Neutrophil (primary cell): ENCODE results near the gene DTHD1.

Source experiments
- H3K27ac ChIP-seq: fragments of 200-600 bp; sonication (generic); 2 replicates; pipeline ENCODE4 v1.5.1; 2016; ENCODE audit warnings: mild to moderate bottlenecking, moderate library complexity
- H3K27me3 ChIP-seq: fragments of 200-600 bp; sonication (generic); 2 replicates; pipeline ENCODE4 v1.6.0; 2016; ENCODE audit warnings: mild to moderate bottlenecking
- H3K36me3 ChIP-seq: fragments of 200-600 bp; sonication (generic); 2 replicates; pipeline ENCODE4 v1.5.1; 2017
- H3K4me1 ChIP-seq, 2 experiments: fragments of 200-600 bp in 1 of 2; sonication (generic) in 1 of 2; 1 replicate in 1 of 2; 2 replicates in 1 of 2; pipeline versions ENCODE4 v1.5.1 to v1.6.1; 2013 to 2016; ENCODE audit warnings: low read depth in 1 of 2, low read length in 1 of 2, mild to moderate bottlenecking in 1 of 2, moderate library complexity in 1 of 2; ENCODE audit not compliant: control insufficient read depth in 1 of 2, insufficient read depth in 1 of 2
- H3K4me3 ChIP-seq, 2 experiments: fragments of 200-600 bp in 1 of 2; sonication (generic) in 1 of 2; 1 replicate in 1 of 2; 2 replicates in 1 of 2; pipeline ENCODE4 v1.5.1; 2013 to 2016; ENCODE audit warnings: low read depth in 1 of 2, low read length in 1 of 2, mild to moderate bottlenecking in 1 of 2, moderate library complexity in 1 of 2
- H3K9me3 ChIP-seq: fragments of 200-600 bp; sonication (generic); 2 replicates; pipeline ENCODE4 v1.5.1; 2016
- TF ChIP-seq, protein P1 (sequence below): fragments of 200-600 bp; sonication (generic); IDR thresholded peaks from 2 replicates; pipeline ENCODE4 v1.5.1; 2016; ENCODE audit warnings: antibody characterized with exemption

Gene DTHD1

GRCh38 chr4:36324808-36325207 is 43.4 kb downstream of the DTHD1 start:
- TF ChIP-seq, protein P1, sequence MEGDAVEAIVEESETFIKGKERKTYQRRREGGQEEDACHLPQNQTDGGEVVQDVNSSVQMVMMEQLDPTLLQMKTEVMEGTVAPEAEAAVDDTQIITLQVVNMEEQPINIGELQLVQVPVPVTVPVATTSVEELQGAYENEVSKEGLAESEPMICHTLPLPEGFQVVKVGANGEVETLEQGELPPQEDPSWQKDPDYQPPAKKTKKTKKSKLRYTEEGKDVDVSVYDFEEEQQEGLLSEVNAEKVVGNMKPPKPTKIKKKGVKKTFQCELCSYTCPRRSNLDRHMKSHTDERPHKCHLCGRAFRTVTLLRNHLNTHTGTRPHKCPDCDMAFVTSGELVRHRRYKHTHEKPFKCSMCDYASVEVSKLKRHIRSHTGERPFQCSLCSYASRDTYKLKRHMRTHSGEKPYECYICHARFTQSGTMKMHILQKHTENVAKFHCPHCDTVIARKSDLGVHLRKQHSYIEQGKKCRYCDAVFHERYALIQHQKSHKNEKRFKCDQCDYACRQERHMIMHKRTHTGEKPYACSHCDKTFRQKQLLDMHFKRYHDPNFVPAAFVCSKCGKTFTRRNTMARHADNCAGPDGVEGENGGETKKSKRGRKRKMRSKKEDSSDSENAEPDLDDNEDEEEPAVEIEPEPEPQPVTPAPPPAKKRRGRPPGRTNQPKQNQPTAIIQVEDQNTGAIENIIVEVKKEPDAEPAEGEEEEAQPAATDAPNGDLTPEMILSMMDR, result no peak
- H3K27ac ChIP-seq, result no peak overlapping the region
- no peak overlapping the region for H3K4me3 ChIP-seq
- H3K36me3 ChIP-seq, result no peaks in the 10 kb centered on the region
- H3K27me3 ChIP-seq, result no peaks in the 10 kb centered on the region
- no peaks in the 10 kb centered on the region for H3K9me3 ChIP-seq
- H3K4me1 ChIP-seq, result peaks cover 44 to 48% of the 10 kb centered on the region in 2 experiments

GRCh38 chr4:36325499-36325898 is 44.1 kb downstream of the DTHD1 start:
- no peak overlapping the region for H3K4me3 ChIP-seq
- H3K36me3 ChIP-seq, result no peaks in the 10 kb centered on the region
- TF ChIP-seq, protein P1, result no peak
- H3K4me1 ChIP-seq, result peaks cover 44 to 48% of the 10 kb centered on the region in 2 experiments
- peak overlapping the region; percentile 62 for H3K27ac ChIP-seq
- H3K9me3 ChIP-seq, result no peaks in the 10 kb centered on the region
- no peaks in the 10 kb centered on the region for H3K27me3 ChIP-seq

- Histone ChIP-seq H3K36me3 (no peaks in the 10 kb centered on the region), H3K4me3 (no peak overlapping the region), H3K27ac (peak overlapping the region; percentile 62), H3K27me3 (no peaks in the 10 kb centered on the region), H3K9me3 (no peaks in the 10 kb centered on the region), H3K4me1 (peaks cover 44 to 48% of the 10 kb centered on the region in 2 experiments)
- TF ChIP-seq, protein P1, result no peak
These were observed 44.5 kb downstream of the DTHD1 start for GRCh38 chr4:36325926-36326325.

- H3K9me3 ChIP-seq, result no peaks in the 10 kb centered on the region
- no peaks in the 10 kb centered on the region for H3K36me3 ChIP-seq
- no peak overlapping the region for H3K27ac ChIP-seq
- TF ChIP-seq, protein P1, result no peak
- peaks cover 44 to 48% of the 10 kb centered on the region in 2 experiments for H3K4me1 ChIP-seq
- no peaks in the 10 kb centered on the region for H3K27me3 ChIP-seq
- H3K4me3 ChIP-seq, result no peak overlapping the region
These were observed 45.1 kb downstream of the DTHD1 start for GRCh38 chr4:36326476-36327029.

DNA sequence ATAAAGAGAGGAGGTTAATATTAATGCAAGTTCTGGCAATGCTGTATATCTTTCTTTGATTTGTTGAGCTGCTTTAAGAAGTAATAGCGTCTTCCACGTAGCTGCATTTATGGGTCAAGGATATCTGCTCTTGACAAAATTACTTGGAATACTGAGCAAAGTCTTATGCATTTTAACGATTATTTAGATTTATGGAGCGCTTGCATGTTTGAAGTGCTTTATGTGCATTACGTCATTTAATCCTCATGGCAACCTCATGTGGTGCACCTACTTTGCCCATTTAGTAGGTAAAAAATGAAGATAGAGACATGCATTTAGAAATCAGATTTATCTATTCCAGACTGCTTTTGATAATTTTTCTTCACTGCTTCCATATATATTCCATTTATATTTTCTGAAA is 46.0 kb downstream of the DTHD1 start:
- no peaks in the 10 kb centered on the region for H3K27me3 ChIP-seq
- peaks cover 43 to 48% of the 10 kb centered on the region in 2 experiments for H3K4me1 ChIP-seq
- H3K36me3 ChIP-seq, result no peaks in the 10 kb centered on the region
- H3K27ac ChIP-seq, result no peak overlapping the region
- TF ChIP-seq, protein P1, result no peak
- H3K9me3 ChIP-seq, result no peaks in the 10 kb centered on the region
- no peak overlapping the region for H3K4me3 ChIP-seq
